HG03432 (cell line): ENCODE data around the gene TSHR.
"Not testable (repeated sequence)": the region's sequence is repeated elsewhere in the genome, so short reads cannot be mapped to it uniquely, and the experiment has no call there.

Source experiments
- ATAC-seq: cut with Tn5 transposase; IDR thresholded peaks from one replicate; pipeline ENCODE4 v1.9.1; 2021; ENCODE audit warnings: mild to moderate bottlenecking, moderate library complexity; ENCODE audit not compliant: unreplicated experiment

Gene TSHR

GRCh38 chr14:80955416-80955941 is at the start of gene TSHR:
Gene TSHR, plus strand, starts transcription at chr14:80955621. Its CDS starts 60 bp downstream, at chr14:80955681.
- no peak for ATAC-seq

GRCh38 chr14:80906336-80906735 is 49.1 kb upstream of the TSHR start:
- ATAC-seq, result no peak

GRCh38 chr14:80906946-80907345 is 48.5 kb upstream of the TSHR start:
- no peak for ATAC-seq

- ATAC-seq, result not testable (repeated sequence)
Measured at GRCh38 chr14:80912013-80912412, 43.4 kb upstream of the TSHR start.

- no peak for ATAC-seq
Measured at GRCh38 chr14:80919622-80920021, 35.8 kb upstream of the TSHR start.

GRCh38 chr14:80923368-80923767 is 32.1 kb upstream of the TSHR start:
- ATAC-seq, result no peak

GRCh38 chr14:80924365-80925103 is 30.9 kb upstream of the TSHR start:
- ATAC-seq, result no peak

- no peak for ATAC-seq
Measured at GRCh38 chr14:80926397-80927082, 28.9 kb upstream of the TSHR start.

- ATAC-seq, result no peak
Measured at GRCh38 chr14:80927083-80927989, 28.1 kb upstream of the TSHR start.

GRCh38 chr14:80930095-80930494 is 25.3 kb upstream of the TSHR start:
- peak; percentile 27 for ATAC-seq

- peak; percentile 96 for ATAC-seq
Measured at GRCh38 chr14:80930836-80931389, 24.5 kb upstream of the TSHR start.

- no peak for ATAC-seq
Measured at GRCh38 chr14:80933282-80933681, 22.1 kb upstream of the TSHR start.

GRCh38 chr14:80933686-80934085 is 21.7 kb upstream of the TSHR start:
- no peak for ATAC-seq

- peak; percentile 15 for ATAC-seq
Measured at GRCh38 chr14:80940146-80940545, 15.3 kb upstream of the TSHR start.

- ATAC-seq, result peak; percentile 98
Measured at GRCh38 chr14:80941241-80942185, 13.9 kb upstream of the TSHR start, which contains the start of gene CEP128. Gene CEP128, minus strand, starts transcription at chr14:80941738.

GRCh38 chr14:80942191-80942600 is 13.2 kb upstream of the TSHR start:
- peak; percentile 20 for ATAC-seq

- no peak for ATAC-seq
Measured at GRCh38 chr14:80944861-80945617, 10.4 kb upstream of the TSHR start.

GRCh38 chr14:80946187-80946586 is 9.2 kb upstream of the TSHR start:
- ATAC-seq, result no peak

GRCh38 chr14:80946797-80947196 is 8.6 kb upstream of the TSHR start:
- ATAC-seq, result no peak
